AG09319 (cell line): ENCODE data around the gene MRPL20.
"Not testable (repeated sequence)": the region's sequence is repeated elsewhere in the genome, so short reads cannot be mapped to it uniquely, and the experiment has no call there.

Source experiments
- DNase-seq: peaks from one replicate; pipeline ENCODE4 v3.0.0-alpha.2; 2010; ENCODE audit warnings: low read depth; ENCODE audit errors: extremely low read depth
- CTCF ChIP-seq: IDR thresholded peaks from 2 replicates; pipeline ENCODE4 v1.5.1; 2011; ENCODE audit warnings: low read depth, mild to moderate bottlenecking, inconsistent platforms, low read length, moderate library complexity

The MRPL20 gene

GRCh38 chr1:1430992-1431844 is 24.1 kb upstream of the MRPL20 start:
- no peak for TF ChIP-seq CTCF
- DNase-seq, result no peak

- DNase-seq, result peak; percentile 18
- TF ChIP-seq CTCF, result peak; percentile 15
Observed at GRCh38 chr1:1430114-1430982, 23.3 kb upstream of the MRPL20 start.

- DNase-seq, result no peak
- TF ChIP-seq CTCF, result no peak
Observed at GRCh38 chr1:1429671-1430073, 22.6 kb upstream of the MRPL20 start.

GRCh38 chr1:1428967-1429366 is 21.9 kb upstream of the MRPL20 start:
- not testable (repeated sequence) for DNase-seq

- no peak for TF ChIP-seq CTCF
- DNase-seq, result no peak
Observed at GRCh38 chr1:1428174-1428573, 21.1 kb upstream of the MRPL20 start.

GRCh38 chr1:1427820-1428148 is 20.7 kb upstream of the MRPL20 start:
- no peak for DNase-seq
- TF ChIP-seq CTCF, result no peak

- DNase-seq, result no peak
- no peak for TF ChIP-seq CTCF
Observed at GRCh38 chr1:1427106-1427819, 20.2 kb upstream of the MRPL20 start.
